ENCODE measurements around the gene MYRF. TPM values are rescaled to one million over a fixed set of nuclear protein-coding genes. Genes with fewer than 3 reads are reported as not detected.

MYRF gene
- total RNA-seq, 1 donor from 2014 or later: 1.2 TPM

DNA sequence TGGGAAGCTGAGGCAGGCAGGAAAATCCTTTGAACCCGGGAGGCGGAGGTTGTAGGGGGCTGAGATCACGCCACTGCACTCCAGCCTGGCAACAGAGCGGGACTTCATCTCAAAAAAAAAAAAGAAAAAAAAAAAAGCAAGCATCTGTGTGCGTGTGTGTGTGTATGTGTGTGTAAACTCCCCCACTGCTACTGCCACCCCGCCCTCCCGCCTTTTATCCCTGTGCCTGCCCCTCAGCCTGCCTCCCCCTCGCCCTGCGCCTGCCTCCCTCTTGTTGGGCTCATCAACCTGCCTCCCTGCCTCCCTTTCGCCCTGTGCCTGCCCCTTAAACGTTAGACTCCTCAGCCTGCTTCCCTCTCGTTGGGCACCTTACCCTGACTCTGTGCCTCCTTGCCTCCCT is 22.0 kb downstream of the MYRF start:
- intact Hi-C loops (cut with micrococcal nuclease): no loop called here

DNA sequence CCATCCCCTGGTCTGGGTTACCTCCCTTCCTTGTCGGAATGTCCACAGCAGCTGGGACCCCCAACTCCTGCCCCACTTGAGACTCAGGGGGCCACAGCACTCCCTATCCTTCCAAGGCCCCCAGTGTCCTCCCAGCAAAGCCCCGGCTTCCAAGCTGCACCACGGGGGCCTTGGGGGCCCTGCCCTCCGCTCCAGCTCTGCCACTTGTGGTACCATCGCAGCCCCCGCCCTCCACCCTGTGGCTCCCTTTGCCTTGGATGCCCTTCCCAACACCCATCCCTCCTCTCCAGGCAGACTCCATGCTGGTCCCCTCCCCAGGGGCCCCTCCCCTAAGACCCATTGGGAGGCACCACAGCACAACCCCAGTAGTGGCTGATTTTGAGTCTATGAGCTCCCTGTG is 22.7 kb downstream of the MYRF start:
- intact Hi-C loops (cut with micrococcal nuclease): no loop called here

DNA sequence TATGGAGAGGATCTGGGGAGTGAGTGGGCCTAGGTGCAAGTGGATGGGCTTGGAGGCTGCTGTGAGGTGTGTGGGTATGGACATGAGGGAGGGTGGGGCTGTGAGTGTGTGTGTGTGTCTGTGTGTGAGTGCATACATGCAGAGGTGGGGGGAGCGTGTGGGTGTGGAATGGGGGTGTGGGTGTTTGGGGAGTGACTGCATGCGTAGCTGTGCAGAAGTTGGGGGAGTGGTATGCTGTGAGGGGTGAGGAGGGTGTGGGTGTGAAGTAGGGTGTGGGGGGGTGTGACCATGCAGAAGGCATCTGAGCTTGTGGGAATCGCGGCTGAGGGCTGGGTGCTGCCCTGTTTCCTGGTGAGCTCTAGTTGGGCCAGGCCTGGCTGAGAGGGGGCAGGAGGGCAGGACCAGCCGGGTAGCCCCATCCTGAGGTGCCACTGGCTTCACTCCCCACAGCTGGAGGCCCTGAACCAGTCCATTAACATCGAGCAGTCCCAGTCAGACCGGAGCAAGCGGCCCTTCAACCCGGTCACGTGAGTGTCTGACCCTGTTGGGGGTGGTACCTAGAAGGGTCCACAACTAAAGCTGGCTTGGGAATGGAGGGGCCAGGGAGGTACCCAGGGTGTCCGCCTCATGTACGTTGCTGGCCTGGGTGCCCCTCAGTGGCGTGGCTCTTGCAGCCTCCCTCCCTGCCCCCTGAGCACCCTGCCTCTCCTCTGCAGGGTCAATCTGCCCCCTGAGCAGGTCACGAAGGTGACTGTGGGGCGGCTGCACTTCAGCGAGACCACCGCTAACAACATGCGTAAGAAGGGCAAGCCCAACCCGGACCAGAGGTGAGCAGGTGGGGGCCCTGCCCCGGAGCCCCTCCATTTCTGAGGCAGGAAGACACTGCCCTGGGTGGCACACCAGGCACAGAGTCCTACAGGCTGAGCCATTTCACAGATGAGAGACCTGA is 23.4 kb downstream of the MYRF start:
- intact Hi-C loops (cut with micrococcal nuclease): loop anchor here (2.0 kb wide), 1 partner anchor 23 kb away; the partner anchor contains the start of gene MYRF

DNA sequence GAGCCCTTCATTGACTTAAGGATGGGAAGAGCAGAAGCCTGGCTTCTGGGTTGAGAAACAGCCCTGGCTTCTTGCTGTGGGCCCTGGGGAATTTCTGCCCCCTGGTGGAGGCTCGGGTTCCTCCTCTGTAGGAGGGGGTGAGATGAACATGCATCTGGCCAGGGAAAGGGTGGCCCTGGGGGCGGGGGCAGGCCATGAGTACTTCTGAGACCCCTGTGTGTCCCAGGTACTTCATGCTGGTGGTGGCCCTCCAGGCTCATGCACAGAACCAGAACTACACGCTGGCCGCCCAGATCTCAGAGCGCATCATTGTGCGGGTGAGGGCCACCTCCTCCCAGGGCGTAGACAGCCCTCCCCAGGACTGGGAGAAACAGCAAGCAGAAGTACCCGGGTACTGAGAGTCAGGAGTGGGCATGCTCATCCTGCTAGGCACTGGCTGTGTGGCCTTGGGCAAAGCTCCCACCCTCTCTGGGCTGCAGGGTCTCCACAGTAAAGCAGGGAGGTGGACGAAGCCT is 24.2 kb downstream of the MYRF start:
- intact Hi-C loops (cut with micrococcal nuclease): loop anchor here (2.0 kb wide), 1 partner anchor 24 kb away; the partner anchor contains the start of gene MYRF

DNA sequence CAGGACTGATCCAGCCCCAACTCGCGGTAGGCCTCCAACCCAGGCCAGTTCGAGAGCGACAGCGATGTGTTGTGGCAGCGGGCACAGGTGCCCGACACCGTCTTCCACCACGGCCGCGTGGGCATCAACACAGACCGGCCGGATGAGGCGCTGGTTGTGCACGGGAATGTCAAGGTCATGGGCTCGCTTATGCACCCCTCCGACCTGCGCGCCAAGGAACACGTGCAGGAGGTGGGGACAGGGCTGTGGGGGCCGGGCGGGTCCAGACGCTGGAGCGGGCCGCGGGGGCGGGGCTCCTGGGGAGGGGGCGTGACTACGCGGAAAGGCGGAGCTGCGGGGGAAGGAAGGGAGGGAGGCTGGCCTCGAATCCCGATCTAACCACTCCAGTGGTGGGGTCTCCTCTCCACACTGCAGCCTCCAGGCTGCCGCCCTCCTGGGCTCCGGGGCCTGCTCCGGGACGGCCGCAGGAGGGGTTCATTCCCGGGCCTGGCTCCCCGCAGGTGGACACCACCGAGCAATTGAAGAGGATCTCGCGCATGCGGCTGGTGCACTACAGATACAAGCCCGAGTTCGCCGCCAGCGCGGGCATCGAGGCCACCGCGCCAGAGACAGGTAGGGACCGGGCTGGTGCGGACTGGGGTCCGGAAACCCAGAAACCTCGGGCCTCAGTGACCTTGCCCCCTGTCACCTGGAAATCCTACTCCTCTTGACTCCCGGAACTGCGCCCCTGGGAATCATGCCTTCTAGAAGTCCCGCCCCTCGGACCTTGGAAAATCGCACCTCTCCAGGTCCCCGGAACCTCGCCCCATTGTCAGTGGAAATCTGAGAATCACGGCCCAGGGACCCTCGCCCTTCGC is 25.0 kb downstream of the MYRF start:
- intact Hi-C loops (cut with micrococcal nuclease): loop anchor here (2.0 kb wide), 1 partner anchor 25 kb away; the partner anchor contains the start of gene MYRF

DNA sequence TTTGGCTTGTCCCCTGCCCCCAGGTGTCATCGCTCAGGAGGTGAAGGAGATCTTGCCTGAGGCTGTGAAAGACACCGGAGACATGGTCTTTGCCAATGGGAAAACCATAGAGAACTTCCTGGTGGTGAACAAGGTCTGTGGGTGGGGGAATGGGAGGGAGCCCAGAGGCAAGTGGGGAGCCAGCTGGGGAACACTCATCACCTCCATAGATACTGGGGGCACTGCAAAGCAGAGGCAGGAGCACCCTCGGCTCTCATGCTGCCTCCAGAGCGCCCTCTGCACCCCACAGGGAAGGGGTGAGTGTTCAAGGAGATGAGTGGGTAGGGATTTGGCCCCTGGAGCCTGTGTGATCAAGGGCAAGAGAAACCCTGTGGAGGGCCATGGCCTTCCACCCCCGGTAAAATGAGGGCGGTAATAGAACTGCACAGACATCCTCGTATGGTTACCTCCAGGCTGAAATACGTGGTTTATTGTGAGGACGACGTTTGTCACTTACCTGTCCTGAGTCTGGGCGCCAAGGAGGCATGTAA is 26.0 kb downstream of the MYRF start:
- intact Hi-C loops (cut with micrococcal nuclease): no loop called here

DNA sequence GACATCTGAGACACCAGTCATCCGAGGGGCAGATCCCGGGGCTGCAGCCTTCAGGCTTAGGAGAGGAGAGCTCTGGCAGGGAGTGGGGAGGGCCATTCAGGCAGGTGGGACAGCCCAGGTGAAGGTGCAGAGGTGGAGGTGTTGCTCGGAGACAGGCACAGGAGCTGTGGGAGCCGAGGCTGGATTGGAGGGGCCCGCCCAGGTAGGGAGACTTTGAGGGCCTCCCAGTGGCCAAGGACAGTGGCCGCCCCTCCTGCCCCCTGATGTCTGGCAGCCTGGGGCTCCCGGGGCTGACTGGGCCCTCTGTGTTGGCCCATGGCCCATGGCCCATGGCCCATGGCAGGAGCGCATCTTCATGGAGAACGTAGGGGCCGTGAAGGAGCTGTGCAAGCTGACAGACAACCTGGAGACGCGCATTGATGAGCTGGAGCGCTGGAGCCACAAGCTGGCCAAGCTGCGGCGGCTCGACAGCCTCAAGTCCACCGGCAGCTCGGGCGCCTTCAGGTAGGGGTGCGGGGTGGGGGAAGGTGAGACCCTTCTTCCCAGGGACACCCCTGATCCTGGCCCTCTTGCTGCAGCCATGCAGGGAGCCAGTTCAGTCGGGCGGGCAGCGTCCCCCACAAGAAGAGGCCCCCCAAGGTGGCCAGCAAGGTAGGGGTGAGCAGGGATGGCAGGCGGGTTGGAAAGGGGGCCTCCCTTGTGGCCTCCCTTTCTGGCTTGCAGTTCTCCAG is 26.6 kb downstream of the MYRF start:
- intact Hi-C loops (cut with micrococcal nuclease): no loop called here

DNA sequence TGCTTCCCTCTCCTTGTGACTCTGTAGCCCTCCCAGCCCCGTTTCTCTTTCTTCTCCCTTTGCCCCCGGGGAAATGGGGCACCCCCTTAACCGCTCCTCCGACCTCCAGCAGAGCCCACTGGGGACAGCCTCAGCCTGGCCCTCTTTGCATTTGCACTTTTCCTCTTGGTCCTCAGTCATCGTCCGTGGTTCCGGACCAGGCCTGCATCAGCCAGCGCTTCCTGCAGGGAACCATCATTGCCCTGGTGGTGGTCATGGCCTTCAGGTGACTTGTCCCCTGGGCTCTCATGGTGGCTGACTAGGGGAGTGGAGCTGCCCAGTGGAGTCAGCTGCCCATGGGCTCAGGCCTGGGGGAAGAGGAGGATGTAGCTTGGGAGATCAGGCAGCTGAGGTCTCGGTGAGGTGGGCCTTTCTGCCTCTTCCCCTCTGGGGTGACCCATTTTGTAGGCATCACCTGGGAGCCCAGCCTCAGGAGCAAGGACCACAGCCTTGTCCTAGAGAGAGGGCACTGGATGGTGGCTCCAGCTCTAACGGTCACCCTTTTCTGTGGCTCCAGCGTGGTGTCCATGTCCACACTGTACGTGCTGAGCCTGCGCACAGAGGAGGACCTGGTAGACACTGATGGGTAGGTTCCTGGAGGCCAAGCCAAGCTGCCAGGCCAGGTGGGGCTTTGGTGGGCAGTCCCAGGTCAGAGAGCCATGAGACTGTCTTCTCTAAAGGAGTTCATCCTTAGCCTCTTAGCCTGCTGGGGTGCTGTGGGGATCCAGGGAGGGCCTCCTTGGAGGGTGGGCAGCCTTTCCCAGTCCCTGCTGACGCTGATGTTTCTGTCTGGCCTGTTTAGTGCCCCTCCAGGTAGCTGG is 27.5 kb downstream of the MYRF start:
- intact Hi-C loops (cut with micrococcal nuclease): no loop called here

DNA sequence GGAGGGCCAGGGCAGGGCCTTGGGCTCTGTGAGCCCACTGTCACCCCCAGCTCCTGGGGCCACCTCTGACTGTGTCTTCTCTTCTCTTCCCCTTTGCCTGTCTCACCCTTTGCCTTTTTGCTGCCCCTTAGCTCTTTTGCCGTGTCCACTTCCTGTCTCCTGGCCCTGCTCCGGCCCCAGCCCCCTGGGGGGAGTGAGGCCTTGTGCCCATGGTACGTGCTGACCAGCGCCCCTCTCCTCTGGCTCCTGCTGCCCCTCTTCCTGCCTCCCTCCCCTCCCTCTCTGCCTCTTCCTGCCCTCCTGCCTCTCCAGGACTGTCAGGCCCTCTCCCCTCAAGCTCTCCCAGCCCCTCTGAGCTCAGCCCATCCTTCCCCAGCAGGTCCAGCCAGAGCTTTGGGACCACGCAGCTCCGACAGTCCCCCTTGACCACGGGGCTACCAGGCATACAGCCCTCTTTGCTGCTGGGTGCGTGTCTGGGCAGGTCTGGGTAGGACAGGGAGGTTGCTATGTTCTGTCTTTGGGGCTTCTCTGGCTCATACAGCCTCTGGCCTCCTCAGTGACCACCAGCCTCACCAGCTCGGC is 28.2 kb downstream of the MYRF start:
- intact Hi-C loops (cut with micrococcal nuclease): no loop called here

DNA sequence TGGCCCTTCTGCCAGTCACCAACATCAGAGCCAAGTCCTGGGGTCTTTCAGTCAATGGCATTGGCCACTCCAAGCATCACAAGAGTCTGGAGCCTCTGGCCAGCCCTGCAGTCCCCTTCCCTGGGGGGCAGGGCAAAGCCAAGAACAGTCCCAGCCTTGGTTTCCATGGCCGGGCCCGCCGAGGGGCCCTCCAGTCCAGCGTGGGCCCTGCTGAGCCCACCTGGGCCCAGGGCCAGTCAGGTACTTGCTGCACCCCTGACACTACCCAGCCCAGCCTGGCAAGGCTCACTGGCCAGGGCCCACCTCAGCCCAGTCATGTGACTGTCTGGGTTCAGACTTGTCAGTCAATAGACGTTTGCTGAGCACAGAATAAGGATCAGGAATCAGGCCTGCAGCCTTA is 29.1 kb downstream of the MYRF start:
- intact Hi-C loops (cut with micrococcal nuclease): no loop called here

DNA sequence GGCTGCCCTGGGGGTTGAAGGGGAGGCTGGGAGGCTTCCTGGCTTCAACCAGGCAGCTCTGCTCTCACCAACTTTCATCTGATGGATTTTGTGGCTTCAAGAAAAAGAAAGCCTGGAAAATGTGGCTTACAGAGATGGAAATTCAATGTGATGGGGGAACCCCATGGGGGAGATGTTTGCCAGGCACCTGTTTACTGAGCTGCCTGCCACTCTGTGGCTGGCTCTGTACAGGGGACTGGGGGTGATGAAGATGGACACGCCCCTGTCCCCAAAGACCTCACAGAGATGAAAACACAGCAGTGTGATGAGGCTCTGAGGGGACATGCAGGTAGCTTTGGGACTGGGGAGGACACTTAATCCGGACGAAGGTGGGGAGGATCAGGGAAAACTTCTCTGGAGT is 29.9 kb downstream of the MYRF start:
- intact Hi-C loops (cut with micrococcal nuclease): no loop called here

DNA sequence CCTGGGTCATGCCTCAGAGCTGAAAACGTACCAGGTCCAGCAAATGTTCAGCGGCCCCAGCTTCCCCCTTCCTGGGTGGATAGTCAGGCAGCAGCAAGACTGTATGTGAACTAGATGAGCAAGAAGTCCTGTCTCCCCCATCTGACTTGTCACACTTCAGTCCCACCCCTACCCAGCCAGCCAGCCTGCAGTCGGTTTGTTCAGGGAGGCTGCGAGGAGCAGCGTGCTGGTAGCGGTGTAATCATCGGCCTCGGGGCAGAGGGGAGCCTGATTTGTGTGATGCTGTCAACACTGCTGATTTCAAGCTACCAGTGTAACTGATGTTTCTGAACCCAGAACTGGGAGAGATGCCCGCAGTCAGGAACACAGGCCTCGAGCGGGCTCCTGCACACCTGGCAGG is 30.4 kb downstream of the MYRF start:
- intact Hi-C loops (cut with micrococcal nuclease): no loop called here

DNA sequence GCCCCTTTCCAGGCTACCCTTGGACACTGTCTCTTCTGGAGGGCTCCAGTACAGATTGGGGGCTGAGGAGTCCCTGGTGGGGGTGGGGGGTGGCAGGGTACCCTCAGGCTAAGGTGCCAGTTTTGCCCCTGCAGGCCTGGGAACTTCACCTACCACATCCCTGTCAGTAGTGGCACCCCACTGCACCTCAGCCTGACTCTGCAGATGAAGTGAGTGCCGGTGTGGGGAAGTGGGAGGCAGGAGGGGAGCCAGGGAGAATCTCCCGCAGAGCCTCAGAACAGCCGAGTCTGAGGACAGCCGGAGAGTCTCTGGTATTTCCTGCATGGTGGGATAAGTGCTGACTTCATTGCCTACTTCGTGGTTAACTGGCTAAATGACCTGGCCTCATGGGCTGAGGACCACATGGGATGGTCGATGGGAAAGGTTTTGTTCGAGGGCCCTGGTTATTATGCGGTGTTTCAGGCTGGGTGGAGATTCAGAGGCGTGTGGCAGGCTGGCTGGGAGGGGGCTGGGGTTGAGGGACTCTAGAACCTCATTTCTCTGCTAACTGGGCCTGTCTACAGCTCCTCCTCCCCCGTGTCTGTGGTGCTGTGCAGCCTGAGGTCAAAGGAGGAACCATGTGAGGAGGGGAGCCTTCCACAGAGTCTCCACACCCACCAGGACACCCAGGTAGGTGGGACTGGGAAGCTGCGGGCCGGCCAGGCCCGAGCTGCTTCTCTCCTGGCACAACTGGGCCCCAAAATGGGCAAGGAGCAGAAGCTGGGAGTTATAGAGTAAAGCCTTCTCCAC is 31.5 kb downstream of the MYRF start:
- intact Hi-C loops (cut with micrococcal nuclease): no loop called here

DNA sequence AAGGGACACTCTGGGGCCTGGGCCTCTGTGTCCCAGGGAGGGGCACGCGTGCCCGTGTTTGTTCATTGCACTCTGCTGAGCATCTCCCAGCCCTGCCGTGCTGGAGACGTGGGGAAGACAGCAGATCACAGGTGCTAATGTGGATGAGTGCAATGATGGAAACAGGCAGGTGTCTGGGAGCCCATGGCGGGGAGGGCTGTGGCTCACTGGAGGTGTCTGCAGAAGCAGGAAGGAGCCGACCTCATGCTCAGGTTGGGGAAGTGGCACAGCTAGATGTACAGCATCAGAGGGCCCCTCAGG is 32.0 kb downstream of the MYRF start:
- intact Hi-C loops (cut with micrococcal nuclease): no loop called here

DNA sequence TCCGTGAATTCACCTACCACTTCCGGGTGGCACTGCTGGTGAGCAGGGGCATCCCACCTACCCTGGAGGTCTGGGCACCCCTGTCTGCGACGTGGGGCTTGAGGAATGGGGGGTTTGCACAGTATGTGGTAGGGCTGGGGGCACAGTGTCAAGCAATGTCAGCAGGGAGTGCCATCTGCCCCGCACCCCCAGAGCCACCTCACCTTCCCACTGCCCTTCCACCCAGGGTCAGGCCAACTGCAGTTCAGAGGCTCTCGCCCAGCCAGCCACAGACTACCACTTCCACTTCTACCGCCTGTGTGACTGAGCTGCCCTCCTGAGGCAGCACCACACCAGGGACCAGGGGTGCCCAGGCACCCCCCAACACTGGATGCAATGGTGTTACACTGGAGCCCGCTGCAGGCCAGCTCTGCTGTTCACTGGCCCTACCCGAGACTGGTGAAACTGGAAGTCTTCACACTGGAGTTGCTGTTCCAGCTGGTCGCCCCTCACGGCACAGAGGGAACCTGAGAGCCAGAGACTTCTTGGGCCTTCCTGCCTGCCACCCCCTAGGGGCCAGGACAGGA is 33.5 kb downstream of the MYRF start:
- intact Hi-C loops (cut with micrococcal nuclease): no loop called here

DNA sequence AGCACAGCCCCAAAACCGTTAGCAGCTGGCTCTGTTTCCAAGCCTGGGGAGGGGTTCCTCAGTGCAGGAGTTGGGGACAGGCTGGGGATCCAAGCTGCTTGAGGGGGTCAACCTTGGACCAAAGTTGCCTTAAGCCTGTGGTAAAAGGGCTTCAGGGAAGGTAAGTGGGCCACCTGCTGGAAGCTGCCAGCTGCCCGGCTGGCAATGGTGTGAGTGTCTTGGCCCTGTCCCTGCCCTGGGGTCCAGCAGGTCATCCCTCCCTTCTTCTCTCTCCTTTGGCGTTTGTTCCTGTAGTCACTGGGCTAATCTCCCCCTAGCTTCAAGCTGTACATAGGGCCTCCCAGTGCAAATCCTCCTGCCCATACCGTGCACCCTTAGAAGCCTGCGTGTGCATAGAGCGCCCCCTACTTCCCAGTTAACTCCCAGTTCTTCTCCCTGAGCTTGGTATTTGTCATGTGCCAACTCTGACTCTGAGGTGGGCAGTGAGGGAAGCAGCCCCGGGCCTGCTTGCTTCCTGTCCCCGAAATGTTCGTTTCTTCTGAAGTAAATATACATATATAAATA is 35.6 kb downstream of the MYRF start:
- intact Hi-C loops (cut with micrococcal nuclease): no loop called here

DNA sequence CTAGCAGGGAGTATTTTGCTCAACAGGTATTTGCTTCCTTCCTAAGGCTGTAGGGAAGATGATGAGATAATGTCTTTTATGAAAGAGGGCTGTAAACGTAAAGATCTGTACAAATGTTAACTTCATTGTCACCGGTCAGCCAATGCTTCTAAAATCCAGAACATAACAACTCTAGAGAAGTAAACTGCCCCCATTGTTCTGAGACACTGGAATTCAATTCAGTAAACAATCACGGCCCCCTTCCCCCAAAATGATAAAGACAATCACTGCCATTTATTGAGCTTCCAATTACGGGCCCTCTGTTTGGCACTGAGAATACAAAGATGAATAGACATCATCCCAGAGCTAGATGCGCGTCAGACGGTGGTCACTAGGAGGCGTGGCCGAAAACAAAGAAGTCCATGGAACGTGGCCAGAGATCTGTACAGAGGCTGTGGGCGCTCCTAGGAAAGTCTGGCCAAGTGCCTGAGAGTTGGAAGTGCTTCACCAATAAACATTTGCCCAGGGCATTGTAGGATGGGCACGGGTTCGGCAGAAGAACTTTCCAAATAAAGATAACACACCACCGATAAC is 39.4 kb downstream of the MYRF start:
- intact Hi-C loops (cut with micrococcal nuclease): loop anchor here (1.0 to 5.0 kb wide), 6 partner anchors 23 to 331 kb away; partner anchors contain the start of genes FADS2 and FTH1

All from T-helper 2 cell treated with Interferon-gamma antibody and Interleukin-4, amounts not matched to agents 100 ng/mL and 5 ng/mL, for 36 hours (primary cell).